Left lung (tissue), 10 donors: ENCODE data around the gene CSNK1D. TPM values are rescaled to one million over a fixed set of nuclear protein-coding genes. Genes with fewer than 3 reads are reported as not detected.
A peak's percentile ranks its signal among the peaks of the same experiment; 100 is the strongest.

Experiments
- ATAC-seq: fragments of 200-7000 bp; cut with Tn5 transposase; one replicate; pipeline ENCODE4 v1.9.1; 2020; ENCODE audit warnings: moderate library complexity
- DNase-seq, 4 donors: peaks; one replicate each; pipeline ENCODE4 v3.0.0-alpha.2; 2013 to 2020
- H3K27ac ChIP-seq, 2 donors: fragments of 200-600 bp; sonication (generic) in 1 of 2; one replicate each; pipeline versions ENCODE4 v1.5.0 to v1.8.0; 2020 to 2021
- H3K27me3 ChIP-seq, 2 donors: fragments of 200-600 bp; sonication (generic) in 1 of 2; one replicate each; pipeline versions ENCODE4 v1.5.0 to v1.8.0; 2020 to 2021
- H3K36me3 ChIP-seq, 2 donors: fragments of 200-600 bp; sonication (generic) in 1 of 2; one replicate each; pipeline versions ENCODE4 v1.5.0 to v1.8.0; 2020 to 2021
- H3K4me1 ChIP-seq, 2 donors: fragments of 200-600 bp; one replicate each; pipeline ENCODE4 v1.8.0; 2021
- H3K4me3 ChIP-seq, 2 donors: fragments of 200-600 bp; sonication (generic) in 1 of 2; one replicate each; pipeline versions ENCODE4 v1.5.0 to v1.8.0; 2020 to 2021; ENCODE audit warnings: mild to moderate bottlenecking in 1 of 2
- H3K9me3 ChIP-seq, 2 donors: fragments of 200-600 bp; sonication (generic) in 1 of 2; one replicate each; pipeline versions ENCODE4 v1.5.0 to v1.8.0; 2020 to 2021
- intact Hi-C, 2 donors: fragments of 100-400 bp; cut with DNase I; formaldehyde crosslinking; loops; one replicate each; pipeline versions ENCODE4 v1.11.2 to v1.14.2; 2022
- polyA plus RNA-seq, 6 donors: library from polyadenylated mRNA; unstranded; fragments of 120-200 nt; gene quantifications; one replicate each; pipeline ENCODE4 v1.2.1, GENCODE V29; 2013; ENCODE audit not compliant: insufficient read length in 6 of 6
- total RNA-seq, 2 donors: library from RNA; stranded (reverse); fragmentation: NEBNext Ultra II Directional; extraction: Animal tissue kit (Norgen Biotek cat#: 25700); gene quantifications; one replicate each; pipeline ENCODE4 v1.2.1, GENCODE V29; 2021
- TF ChIP-seq, protein P1 (sequence below), 2 donors: fragments of 200-600 bp; sonication (generic) in 1 of 2; IDR thresholded peaks; one replicate each; pipeline versions ENCODE4 v1.5.0 to v1.8.0; 2021; ENCODE audit warnings: antibody characterized with exemption in 2 of 2
- donor health status: DM: no; HTN: yes; CAD: no.
- donor health status: DM: no; HTN: no; CAD: no.

CSNK1D gene
- total and polyA plus RNA-seq, 8 donors = 101 to 160 (median 122) TPM

DNA sequence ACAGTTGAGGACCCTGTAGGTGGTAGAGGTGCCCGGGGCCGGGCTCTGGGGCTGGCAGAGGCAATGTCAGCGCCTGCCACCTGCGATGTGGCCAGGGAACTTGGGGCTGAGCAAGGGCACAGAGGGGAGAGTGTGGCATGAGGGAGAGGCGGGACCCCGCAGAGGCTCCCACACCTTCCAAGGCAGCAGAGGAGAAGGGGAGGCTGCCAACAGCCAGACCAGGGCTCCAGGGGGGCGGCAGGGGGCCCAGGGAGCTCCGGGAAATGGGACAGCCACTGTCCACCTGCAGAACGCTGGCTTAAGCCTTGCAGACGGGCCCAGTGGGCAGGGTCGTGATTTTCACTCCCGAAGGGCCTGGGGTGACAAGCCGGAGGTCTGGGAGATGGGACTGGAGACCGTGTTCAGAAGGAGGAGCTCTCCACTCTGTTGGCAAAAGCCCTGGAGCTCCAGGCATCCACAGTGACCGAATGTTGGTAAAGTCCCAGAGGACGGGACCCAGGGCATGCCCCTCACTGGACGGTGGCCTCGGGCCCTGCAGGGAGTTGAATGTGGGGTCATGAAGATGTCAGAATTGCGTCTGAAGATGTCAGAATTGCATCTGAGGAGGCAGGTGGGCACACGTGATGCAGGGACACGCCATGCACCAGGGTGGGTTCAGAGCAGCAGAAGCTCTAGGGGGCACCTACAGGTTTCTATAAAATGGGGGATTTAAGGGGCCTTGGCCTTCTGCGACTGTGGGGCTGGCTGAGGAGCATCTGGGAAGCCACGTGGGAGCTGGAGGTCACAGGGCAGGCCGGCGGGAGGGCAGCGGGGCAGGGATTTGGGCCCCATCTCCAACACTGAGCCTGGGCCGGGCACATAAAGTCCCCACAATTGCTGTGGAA is 25.3 kb upstream of the CSNK1D start:
- peaks cover 0 to 22% of the 10 kb centered on the region in 2 donors for H3K27me3 ChIP-seq
- no peaks in the 10 kb centered on the region for H3K36me3 ChIP-seq
- peak overlapping the region; percentile 88 to 99 for H3K27ac ChIP-seq
- TF ChIP-seq, protein P1, sequence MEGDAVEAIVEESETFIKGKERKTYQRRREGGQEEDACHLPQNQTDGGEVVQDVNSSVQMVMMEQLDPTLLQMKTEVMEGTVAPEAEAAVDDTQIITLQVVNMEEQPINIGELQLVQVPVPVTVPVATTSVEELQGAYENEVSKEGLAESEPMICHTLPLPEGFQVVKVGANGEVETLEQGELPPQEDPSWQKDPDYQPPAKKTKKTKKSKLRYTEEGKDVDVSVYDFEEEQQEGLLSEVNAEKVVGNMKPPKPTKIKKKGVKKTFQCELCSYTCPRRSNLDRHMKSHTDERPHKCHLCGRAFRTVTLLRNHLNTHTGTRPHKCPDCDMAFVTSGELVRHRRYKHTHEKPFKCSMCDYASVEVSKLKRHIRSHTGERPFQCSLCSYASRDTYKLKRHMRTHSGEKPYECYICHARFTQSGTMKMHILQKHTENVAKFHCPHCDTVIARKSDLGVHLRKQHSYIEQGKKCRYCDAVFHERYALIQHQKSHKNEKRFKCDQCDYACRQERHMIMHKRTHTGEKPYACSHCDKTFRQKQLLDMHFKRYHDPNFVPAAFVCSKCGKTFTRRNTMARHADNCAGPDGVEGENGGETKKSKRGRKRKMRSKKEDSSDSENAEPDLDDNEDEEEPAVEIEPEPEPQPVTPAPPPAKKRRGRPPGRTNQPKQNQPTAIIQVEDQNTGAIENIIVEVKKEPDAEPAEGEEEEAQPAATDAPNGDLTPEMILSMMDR (IDR thresholded peaks at IDR 0.05) = no peak
- DNase-seq (peak in 1 of 4 donors; percentile 57), ATAC-seq (no peak)
- peak overlapping the region in 1 of 2 donors; percentile 40 for H3K4me3 ChIP-seq
- H3K9me3 ChIP-seq = no peaks in the 10 kb centered on the region
- peaks cover 17 to 81% of the 10 kb centered on the region in 2 donors for H3K4me1 ChIP-seq
- intact Hi-C loops = loop anchor here in 1 of 2 donors (10.0 kb wide), 1 partner anchor 64 kb away; no protein-coding TSS in a partner anchor

DNA sequence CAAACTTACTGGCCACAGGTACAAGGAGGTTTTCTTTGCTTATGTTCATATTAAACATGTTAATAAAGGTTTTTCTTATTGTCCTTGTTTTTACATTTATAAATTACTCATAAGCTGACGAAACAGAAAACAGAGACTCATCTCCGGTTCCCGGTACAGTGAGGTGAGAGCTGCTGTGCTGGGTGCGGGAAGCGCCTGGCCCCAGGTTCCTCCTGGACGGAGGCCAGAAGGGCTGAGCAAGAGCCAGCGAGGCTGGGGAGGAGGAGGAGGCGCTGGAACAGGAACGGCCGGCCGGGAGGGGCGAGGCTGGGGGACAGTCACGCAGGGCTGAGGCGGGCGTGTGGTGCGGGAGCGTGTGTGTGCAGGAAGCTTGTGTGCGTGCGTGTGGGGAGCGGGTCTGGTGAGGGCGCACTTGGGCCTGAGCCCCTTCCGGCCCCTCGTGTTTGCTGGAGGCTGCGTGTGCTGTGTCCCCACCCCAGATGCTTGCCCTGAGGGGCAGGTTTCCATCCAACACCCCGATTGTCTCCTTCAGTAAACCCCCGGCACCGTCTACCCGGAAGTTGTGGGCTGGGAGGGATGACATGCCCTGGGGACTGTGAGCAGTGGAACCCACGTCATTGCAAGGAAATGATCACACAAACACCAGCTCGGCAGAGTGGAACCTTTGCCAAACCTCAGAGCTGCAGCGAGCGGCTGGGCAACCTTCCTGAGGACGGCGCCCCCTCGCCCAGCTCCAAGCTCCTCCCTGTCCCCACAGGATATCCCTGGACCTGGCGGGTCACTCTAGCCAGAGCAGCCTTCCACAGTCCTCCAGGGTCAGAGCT is 24.4 kb upstream of the CSNK1D start:
- TF ChIP-seq, protein P1 (IDR thresholded peaks at IDR 0.05) = no peak
- Histone ChIP-seq H3K27ac (peak overlapping the region; percentile 88 to 99), H3K9me3 (no peaks in the 10 kb centered on the region), H3K36me3 (no peaks in the 10 kb centered on the region), H3K4me3 (peak overlapping the region; percentile 19 to 40), H3K27me3 (peaks cover 0 to 13% of the 10 kb centered on the region in 2 donors), H3K4me1 (peaks cover 17 to 86% of the 10 kb centered on the region in 2 donors)
- intact Hi-C loops = loop anchor here in 1 of 2 donors (10.0 kb wide), 1 partner anchor 63 kb away; no protein-coding TSS in a partner anchor
- peak; percentile 80 for ATAC-seq
- DNase-seq = peak; percentile 71 to 97 (median 84)

DNA sequence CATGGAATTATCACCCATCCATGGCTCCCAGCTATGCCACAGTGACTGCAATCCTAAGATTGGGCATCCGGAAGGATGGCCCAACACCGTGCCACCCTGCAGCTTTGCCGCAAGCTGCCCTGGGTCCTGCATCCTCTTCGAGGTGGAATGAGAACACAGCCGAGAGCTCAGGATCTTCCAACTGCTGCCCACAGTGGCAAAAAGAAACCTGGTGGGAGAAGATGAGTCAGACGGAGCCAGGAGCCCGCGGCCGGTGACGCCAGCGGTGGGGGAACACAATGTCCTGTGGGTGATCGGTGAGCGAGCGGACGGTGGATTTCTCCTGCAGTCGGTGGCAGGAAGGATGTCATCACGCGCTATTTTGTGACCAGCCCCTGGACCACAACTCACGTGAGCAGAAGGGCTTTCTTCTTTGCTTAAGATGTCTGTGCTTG is 23.8 kb upstream of the CSNK1D start:
- ATAC-seq = peak; percentile 6
- peaks cover 17 to 85% of the 10 kb centered on the region in 2 donors for H3K4me1 ChIP-seq
- H3K36me3 ChIP-seq = no peaks in the 10 kb centered on the region

GRCh38 chr17:82296511-82297279 is 23.2 kb upstream of the CSNK1D start:
- DNase-seq = peak in 1 of 4 donors; percentile 54
- H3K9me3 ChIP-seq = no peaks in the 10 kb centered on the region
- ATAC-seq = no peak
- peaks cover 17 to 86% of the 10 kb centered on the region in 2 donors for H3K4me1 ChIP-seq
- TF ChIP-seq, protein P1 (IDR thresholded peaks at IDR 0.05) = no peak
- peak overlapping the region in 1 of 2 donors; percentile 40 for H3K4me3 ChIP-seq
- H3K36me3 ChIP-seq = no peaks in the 10 kb centered on the region
- intact Hi-C loops = loop anchor here in 1 of 2 donors (10.0 kb wide), 1 partner anchor 62 kb away; no protein-coding TSS in a partner anchor
- peak overlapping the region; percentile 88 to 99 for H3K27ac ChIP-seq
- peaks cover 0 to under 1% of the 10 kb centered on the region in 2 donors for H3K27me3 ChIP-seq

More for the DNA sequence above, 23.8 kb upstream of the CSNK1D start:
- peak in 2 of 4 donors; percentile 85 to 94 for DNase-seq
- TF ChIP-seq, protein P1 (IDR thresholded peaks at IDR 0.05) = no peak
- Histone ChIP-seq H3K27me3 (peaks cover 0 to 7% of the 10 kb centered on the region in 2 donors), H3K27ac (peak overlapping the region; percentile 88 to 99), H3K9me3 (no peaks in the 10 kb centered on the region), H3K4me3 (peak overlapping the region in 1 of 2 donors; percentile 40)
- intact Hi-C loops = loop anchor here in 1 of 2 donors (10.0 kb wide), 1 partner anchor 62 kb away; no protein-coding TSS in a partner anchor
